Measurements from ENCODE around the gene TGM2. TPM values are rescaled to one million over a fixed set of nuclear protein-coding genes. Genes with fewer than 3 reads are reported as not detected.

Gene TGM2
- polyA plus RNA-seq, 1 donor from 2014 or later: not detected

DNA sequence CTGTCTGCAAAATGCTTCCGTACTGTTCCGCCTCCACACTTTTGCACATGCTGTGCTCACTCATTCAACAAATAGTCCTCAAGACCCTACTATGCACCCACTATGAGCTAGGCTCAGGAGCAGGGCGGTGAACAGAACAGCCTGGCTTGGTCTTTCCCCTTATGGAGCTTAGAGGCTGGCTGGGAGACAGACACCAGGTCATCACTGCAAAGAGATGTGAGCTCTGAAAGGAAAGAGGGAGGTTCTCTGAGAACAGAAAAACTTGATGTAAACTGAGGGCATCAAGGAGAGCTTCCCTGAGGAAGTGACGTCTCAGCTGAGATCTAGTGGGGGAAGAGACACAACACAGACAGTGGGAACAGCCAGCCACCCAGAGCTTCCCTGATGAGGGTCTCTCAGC lies 31.0 kb upstream of the TGM2 start:
- H2AFZ ChIP-seq (ENCODE audit: low read depth, low read length): no peak overlapping the region
- H3K36me3 ChIP-seq (ENCODE audit: insufficient read depth, low read length): no peaks in the 10 kb centered on the region
- H3K79me2 ChIP-seq (replicated peaks; ENCODE audit: insufficient read depth, low read length): no peaks in the 10 kb centered on the region
- no peak overlapping the region for H3K9ac ChIP-seq (ENCODE audit: low read length)
- no peak overlapping the region for H3K4me2 ChIP-seq (ENCODE audit: low read length)
- H3K9me2 ChIP-seq (ENCODE audit: insufficient read depth, low read length): no peaks in the 10 kb centered on the region
- H3K9me3 ChIP-seq (ENCODE audit: low read length): no peaks in the 10 kb centered on the region
- TF ChIP-seq, protein P1, sequence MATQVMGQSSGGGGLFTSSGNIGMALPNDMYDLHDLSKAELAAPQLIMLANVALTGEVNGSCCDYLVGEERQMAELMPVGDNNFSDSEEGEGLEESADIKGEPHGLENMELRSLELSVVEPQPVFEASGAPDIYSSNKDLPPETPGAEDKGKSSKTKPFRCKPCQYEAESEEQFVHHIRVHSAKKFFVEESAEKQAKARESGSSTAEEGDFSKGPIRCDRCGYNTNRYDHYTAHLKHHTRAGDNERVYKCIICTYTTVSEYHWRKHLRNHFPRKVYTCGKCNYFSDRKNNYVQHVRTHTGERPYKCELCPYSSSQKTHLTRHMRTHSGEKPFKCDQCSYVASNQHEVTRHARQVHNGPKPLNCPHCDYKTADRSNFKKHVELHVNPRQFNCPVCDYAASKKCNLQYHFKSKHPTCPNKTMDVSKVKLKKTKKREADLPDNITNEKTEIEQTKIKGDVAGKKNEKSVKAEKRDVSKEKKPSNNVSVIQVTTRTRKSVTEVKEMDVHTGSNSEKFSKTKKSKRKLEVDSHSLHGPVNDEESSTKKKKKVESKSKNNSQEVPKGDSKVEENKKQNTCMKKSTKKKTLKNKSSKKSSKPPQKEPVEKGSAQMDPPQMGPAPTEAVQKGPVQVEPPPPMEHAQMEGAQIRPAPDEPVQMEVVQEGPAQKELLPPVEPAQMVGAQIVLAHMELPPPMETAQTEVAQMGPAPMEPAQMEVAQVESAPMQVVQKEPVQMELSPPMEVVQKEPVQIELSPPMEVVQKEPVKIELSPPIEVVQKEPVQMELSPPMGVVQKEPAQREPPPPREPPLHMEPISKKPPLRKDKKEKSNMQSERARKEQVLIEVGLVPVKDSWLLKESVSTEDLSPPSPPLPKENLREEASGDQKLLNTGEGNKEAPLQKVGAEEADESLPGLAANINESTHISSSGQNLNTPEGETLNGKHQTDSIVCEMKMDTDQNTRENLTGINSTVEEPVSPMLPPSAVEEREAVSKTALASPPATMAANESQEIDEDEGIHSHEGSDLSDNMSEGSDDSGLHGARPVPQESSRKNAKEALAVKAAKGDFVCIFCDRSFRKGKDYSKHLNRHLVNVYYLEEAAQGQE (IDR thresholded peaks at IDR 0.05; ENCODE audit: borderline replicate concordance): no peak
- TF ChIP-seq POLR2AphosphoS5 (IDR thresholded peaks at IDR 0.05) (no peak), RAD21 (conservative IDR thresholded peaks at IDR 0.05) (no peak)
- no peaks in the 10 kb centered on the region for H3F3A ChIP-seq (ENCODE audit: insufficient read depth, low read length, poor library complexity, severe bottlenecking)
- no peak overlapping the region for H3K27ac ChIP-seq (ENCODE audit: low read length)
- no peak overlapping the region for H3K4me3 ChIP-seq (ENCODE audit: low read length)
- H3K27me3 ChIP-seq (ENCODE audit: insufficient read depth, low read depth, low read length): no peaks in the 10 kb centered on the region
- H4K20me1 ChIP-seq (ENCODE audit: insufficient read depth): no peaks in the 10 kb centered on the region

DNA sequence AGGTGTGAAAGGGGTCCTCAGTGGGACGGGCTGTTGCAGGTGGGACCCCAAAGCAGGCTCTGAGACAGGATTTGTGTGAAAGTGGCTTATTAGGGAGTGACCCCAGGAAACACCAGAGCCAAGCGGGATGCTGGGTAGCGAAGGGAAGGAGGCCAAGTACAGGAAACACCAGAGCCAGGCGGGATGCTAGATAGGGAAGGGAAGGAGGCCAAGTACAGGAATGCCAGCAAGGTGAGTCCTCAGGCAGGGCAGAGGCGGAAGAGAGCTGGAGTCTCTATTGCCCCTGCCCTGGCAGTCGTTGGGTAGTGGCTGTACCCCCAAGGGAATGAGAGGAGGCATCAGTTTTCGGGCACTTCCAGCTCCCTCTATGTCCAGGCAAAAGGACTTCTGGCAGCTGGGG lies 30.5 kb upstream of the TGM2 start:
- Histone ChIP-seq H3K9me3 (ENCODE audit: low read length) (no peaks in the 10 kb centered on the region), H2AFZ (ENCODE audit: low read depth, low read length) (no peak overlapping the region), H3K9me2 (ENCODE audit: insufficient read depth, low read length) (no peaks in the 10 kb centered on the region), H3K9ac (ENCODE audit: low read length) (no peak overlapping the region), H3K27ac (ENCODE audit: low read length) (no peak overlapping the region), H3F3A (ENCODE audit: insufficient read depth, low read length, poor library complexity, severe bottlenecking) (no peaks in the 10 kb centered on the region), H3K4me3 (ENCODE audit: low read length) (no peak overlapping the region), H3K4me2 (ENCODE audit: low read length) (no peak overlapping the region), H3K27me3 (ENCODE audit: insufficient read depth, low read depth, low read length) (no peaks in the 10 kb centered on the region), H4K20me1 (ENCODE audit: insufficient read depth) (no peaks in the 10 kb centered on the region), H3K79me2 (replicated peaks; ENCODE audit: insufficient read depth, low read length) (no peaks in the 10 kb centered on the region), H3K36me3 (ENCODE audit: insufficient read depth, low read length) (no peaks in the 10 kb centered on the region)
- TF ChIP-seq, protein P1 (IDR thresholded peaks at IDR 0.05; ENCODE audit: borderline replicate concordance): no peak
- TF ChIP-seq MXI1 (conservative IDR thresholded peaks at IDR 0.05; ENCODE audit: poor library complexity, severe bottlenecking) (no peak), EZH2 (IDR thresholded peaks at IDR 0.05; ENCODE audit: borderline replicate concordance, insufficient read depth, low read length, poor library complexity, severe bottlenecking) (no peak), EP300 (conservative IDR thresholded peaks at IDR 0.05; ENCODE audit: poor library complexity, severe bottlenecking) (no peak), POLR2AphosphoS5 (IDR thresholded peaks at IDR 0.05) (no peak), SMC3 (conservative IDR thresholded peaks at IDR 0.05; ENCODE audit: poor library complexity) (no peak), TAF1 (IDR thresholded peaks at IDR 0.05; ENCODE audit: low read depth) (no peak), RAD21 (conservative IDR thresholded peaks at IDR 0.05) (no peak)
- TF ChIP-seq, protein P2, sequence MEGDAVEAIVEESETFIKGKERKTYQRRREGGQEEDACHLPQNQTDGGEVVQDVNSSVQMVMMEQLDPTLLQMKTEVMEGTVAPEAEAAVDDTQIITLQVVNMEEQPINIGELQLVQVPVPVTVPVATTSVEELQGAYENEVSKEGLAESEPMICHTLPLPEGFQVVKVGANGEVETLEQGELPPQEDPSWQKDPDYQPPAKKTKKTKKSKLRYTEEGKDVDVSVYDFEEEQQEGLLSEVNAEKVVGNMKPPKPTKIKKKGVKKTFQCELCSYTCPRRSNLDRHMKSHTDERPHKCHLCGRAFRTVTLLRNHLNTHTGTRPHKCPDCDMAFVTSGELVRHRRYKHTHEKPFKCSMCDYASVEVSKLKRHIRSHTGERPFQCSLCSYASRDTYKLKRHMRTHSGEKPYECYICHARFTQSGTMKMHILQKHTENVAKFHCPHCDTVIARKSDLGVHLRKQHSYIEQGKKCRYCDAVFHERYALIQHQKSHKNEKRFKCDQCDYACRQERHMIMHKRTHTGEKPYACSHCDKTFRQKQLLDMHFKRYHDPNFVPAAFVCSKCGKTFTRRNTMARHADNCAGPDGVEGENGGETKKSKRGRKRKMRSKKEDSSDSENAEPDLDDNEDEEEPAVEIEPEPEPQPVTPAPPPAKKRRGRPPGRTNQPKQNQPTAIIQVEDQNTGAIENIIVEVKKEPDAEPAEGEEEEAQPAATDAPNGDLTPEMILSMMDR (IDR thresholded peaks at IDR 0.05; ENCODE audit: poor library complexity, severe bottlenecking): no peak

Measured in neural cell (in vitro differentiated cells).